Smooth muscle cell of the brain vasculature (primary cell): Measurements from ENCODE around the gene SLC2A8.

ENCODE experiments used
- DNase-seq: peaks from one replicate; pipeline ENCODE4 v3.0.0-alpha.2; 2012; ENCODE audit warnings: low read depth, low spot score

SLC2A8 gene

GRCh38 chr9:127402401-127403090 lies 5.6 kb downstream of the SLC2A8 start:
- DNase-seq: no peak

GRCh38 chr9:127403507-127404192 lies 6.7 kb downstream of the SLC2A8 start:
- DNase-seq: no peak

- no peak for DNase-seq
These were observed 7.7 kb downstream of the SLC2A8 start for GRCh38 chr9:127404631-127405030.

GRCh38 chr9:127405344-127406125 lies 8.6 kb downstream of the SLC2A8 start:
- no peak for DNase-seq

- no peak for DNase-seq
These were observed 10.0 kb downstream of the SLC2A8 start for GRCh38 chr9:127406799-127407491.

DNA sequence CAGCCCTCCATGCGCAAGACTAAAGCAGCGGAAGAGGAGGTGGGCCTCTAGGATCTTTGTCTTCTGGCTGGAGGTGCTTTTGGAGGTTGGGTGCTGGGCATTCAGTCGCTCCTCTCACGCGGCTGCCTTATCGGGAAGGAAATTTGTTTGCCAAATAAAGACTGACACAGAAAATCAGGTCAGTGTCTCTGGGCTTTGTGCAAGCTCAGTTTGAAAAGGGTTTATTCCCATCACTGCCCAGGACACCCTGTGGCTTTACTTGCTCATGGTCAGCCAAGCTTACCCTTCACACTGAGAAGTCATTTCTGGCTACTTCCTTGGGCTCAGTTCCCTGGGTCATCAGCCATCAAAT lies 10.5 kb downstream of the SLC2A8 start:
- DNase-seq: no peak

GRCh38 chr9:127411122-127411521 lies 14.2 kb downstream of the SLC2A8 start:
- DNase-seq: no peak

DNA sequence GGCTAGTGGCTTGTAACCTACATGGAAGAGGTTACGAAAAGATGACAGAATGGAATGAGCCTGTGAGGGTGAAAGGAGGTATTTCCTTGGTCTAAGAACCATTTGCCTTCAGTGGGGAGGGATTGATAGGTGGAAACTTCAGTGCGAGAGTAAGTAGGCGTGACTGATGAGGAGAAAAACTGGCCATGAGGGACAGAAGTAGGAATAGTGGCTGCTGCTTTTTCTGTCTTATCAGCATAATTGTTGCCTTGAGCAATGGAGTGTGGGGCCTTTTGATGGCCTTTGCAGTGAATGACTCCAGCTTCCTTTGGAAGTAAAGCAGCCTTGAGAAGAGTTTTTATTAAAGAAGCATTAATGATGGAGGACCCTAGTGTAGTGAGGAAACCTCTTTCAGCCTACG lies 18.2 kb downstream of the SLC2A8 start:
- no peak for DNase-seq

DNA sequence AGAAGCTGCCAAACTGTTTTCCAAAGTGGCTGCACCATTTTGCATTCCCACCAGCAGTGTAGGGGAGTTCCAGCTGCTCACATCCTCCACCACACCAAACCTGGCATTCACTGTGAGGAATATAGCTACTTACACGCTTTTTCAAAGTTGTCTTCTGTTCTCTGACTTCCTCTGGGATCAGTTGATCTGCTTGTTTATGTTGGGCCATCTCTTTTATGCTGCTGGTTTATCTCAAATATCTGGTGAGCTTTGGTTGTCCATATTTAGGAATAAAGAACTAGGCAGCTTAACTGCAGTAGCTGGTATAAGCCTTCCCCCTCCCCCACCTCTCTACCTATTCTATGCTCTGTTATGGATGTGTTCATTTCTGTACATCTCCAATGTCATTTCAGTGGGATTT lies 18.7 kb downstream of the SLC2A8 start:
- no peak for DNase-seq

GRCh38 chr9:127417131-127418036 lies 20.4 kb downstream of the SLC2A8 start:
- DNase-seq: no peak

- DNase-seq: no peak
These were observed 21.1 kb downstream of the SLC2A8 start for GRCh38 chr9:127418037-127418471.

GRCh38 chr9:127419348-127419747 lies 22.4 kb downstream of the SLC2A8 start:
- no peak for DNase-seq

DNA sequence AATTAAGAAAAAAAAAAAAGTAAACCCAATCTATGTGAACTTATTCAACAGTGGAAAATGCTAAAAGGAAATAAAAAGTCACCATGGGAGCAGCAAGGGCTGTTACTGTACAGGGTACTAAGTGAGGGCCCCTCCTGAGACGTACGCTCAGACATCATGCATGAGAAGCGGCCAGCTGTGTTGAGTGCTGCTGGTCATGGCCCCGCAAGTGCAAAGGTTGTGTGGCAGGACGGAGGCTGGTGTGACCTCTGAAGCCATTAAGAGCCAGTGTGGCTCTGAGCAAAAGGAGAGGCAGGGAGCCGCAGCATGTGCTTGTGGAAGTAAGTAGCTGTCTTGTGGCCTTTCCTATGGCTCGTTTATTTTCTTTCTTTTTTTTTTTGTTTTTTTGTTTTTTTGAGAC lies 24.1 kb downstream of the SLC2A8 start:
- DNase-seq: no peak

DNA sequence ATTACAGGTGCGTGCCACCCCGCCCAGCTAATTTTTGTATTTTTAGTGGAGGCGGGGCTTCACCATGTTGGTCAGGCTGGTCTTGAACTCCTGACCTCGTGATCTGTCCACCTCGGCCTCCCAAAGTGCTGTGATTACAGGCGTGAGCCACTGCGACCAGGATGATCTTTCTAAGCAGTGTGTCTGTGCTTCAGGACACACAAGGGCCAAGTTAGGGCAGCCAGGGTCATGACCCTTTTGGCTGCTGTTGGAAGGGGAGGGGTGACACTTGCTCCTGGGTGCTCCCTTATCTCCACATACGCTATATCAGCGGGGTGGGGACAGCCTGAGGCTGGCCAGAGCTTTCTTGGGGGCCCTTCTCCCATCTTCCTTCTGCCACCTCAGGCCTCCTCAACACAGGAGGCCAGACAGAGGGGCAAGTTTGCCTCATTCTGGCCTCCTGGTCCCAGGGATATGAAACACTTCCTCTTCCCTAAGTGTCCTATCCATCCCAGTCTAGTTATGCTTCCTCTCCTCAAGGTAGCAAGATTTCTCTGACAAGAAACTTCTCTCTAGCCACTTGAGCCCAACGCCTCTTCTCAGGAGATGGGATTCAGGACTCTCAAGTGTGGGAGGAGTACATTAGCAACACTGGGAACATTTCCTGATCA lies 25.3 kb downstream of the SLC2A8 start:
- no peak for DNase-seq

DNA sequence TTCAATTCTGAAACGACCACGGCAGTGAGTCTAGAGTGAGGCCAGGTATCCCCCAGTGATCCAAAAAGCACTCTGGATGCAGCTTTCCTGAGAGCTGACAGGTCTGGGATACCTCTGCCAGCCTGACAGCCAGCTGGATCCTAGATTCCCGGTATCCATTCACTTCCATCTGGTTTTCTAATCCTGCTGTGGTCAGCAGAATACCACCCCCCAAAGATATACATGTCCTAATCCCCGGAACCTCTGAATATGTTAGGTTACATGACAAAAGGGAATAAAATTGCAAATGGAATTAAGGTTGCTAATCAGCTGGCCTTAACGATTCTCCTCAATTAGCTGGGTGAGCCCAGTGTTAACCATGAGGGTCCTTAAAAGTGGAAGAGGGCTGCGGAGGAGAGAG lies 25.8 kb downstream of the SLC2A8 start:
- no peak for DNase-seq

DNA sequence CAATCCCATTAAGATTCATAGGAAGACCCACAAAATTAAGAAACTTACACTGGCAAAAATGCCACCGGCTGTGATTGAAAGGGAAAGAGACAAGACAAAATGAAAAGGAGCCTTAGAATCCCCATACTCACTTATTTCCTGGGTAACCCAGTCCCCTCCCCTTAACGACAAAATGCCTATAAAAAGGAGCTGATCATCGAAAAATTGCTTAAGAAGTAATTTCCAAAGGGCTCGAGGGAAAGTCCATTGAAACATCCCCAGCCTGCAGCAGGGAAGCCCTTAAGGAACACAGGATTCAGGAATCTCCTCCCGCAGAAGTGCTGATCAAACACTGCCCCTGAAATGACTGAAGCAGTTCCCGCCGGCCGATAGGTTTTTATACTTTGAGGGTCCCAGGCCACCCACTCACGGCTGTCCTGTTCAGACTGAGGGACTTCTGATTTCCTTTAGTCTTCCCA lies 26.5 kb downstream of the SLC2A8 start:
- no peak for DNase-seq

GRCh38 chr9:127423934-127424675 lies 27.1 kb downstream of the SLC2A8 start, which contains the start of gene ZNF79:
Gene ZNF79 (plus strand): TSS chr9:127424382. CDS start chr9:127424788, 406 bp downstream.
- peak; percentile 78 for DNase-seq

DNA sequence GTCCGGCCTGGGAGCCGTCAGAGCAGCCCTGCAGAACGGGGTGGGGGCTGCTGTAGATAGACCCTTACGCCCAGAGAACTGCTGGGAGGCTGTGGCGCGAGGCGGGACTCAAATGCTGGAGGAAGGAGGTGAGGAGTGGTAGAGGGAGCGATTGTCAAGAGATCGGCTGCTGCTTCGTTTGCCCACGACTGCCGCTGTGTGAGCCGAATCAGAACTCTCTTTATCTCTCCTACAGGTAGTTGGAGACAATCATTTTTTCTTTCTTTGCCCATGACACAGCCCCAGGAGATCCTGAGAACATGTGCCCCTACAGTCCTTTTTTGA lies 27.7 kb downstream of the SLC2A8 start:
- no peak for DNase-seq

DNA sequence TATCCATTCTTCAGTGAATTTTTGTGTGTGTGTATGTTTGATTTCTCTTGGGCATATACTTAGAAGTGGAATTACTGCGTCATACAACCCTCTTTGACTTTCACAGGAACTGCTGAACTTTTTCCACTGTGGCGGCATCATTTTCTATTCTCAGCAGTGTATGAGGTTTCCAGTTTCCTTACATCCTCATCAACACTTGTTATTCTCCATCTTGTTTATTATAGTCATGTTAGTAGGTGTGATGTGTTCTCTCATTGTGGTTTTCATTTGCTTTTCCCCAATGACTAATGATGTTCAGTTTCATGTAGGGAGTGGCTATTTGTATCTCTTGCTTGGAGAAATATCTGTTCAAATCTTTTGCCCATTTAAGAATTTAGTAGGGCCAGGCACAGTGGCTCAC lies 29.8 kb downstream of the SLC2A8 start:
- DNase-seq: no peak

DNA sequence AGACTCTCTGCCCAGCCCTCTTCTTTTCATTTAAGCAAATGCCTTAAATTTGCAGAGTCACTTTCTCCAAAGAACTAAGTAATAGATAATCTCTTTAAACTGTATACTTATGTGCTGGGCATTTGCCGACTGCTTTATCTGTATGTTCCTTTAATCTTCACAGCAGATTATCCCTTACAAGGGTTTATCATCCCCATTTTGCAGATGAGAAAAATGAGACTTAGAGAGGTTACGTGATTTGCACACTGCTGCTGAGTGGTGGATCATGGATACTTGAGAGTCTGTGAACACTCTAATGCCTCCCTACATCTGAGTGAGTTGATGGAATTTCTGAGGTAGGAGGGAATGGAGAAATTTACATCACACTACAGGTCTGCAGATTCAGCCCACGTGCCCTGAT lies 31.4 kb downstream of the SLC2A8 start:
- DNase-seq: no peak
